Right ventricle myocardium inferior (tissue), 1 donor: ENCODE measurements around the gene UQCRH. TPM values are rescaled to one million over a fixed set of nuclear protein-coding genes. Genes with fewer than 3 reads are reported as not detected.

ENCODE experiments used
- ATAC-seq: fragments of 200-7000 bp; cut with Tn5 transposase; one replicate; pipeline ENCODE4 v1.9.1; 2020; ENCODE audit warnings: mild to moderate bottlenecking, moderate library complexity
- DNase-seq: peaks from one replicate; pipeline ENCODE4 v3.0.0; 2021; ENCODE audit errors: missing footprints
- intact Hi-C: fragments of 100-400 bp; cut with DNase I; formaldehyde crosslinking; loops from one replicate; pipeline ENCODE4 v1.11.0; 2022
- long read RNA-seq: library from polyadenylated mRNA; unstranded; transcript quantifications from one replicate; pipeline ENCODE4 v2.0.0, GENCODE V29; 2021
- total RNA-seq: library from RNA; stranded (reverse); fragmentation: NEBNext Ultra II Directional; extraction: Animal tissue kit (Norgen Biotek cat#: 25700); gene quantifications from one replicate; pipeline ENCODE4 v1.2.1, GENCODE V29; 2021
- donor health status: DM: no; HTN: yes; CAD: no; lungs with severe emphysema.

The UQCRH gene
- 1,208 TPM for total RNA-seq
- long read RNA-seq, transcript UQCRH-202 (2 exons, 621 nt): minor isoform, 10 of 323 reads
- long read RNA-seq, transcript UQCRH-201 (4 exons, 604 nt): major isoform, 276 of 323 reads
- long read RNA-seq, transcript UQCRH-205 (5 exons, 674 nt): minor isoform, 21 of 323 reads
- long read RNA-seq, partial matches to known transcripts: 4 of 323 reads
- long read RNA-seq, other reads (novel, unspliced or antisense): 11 of 323 reads

DNA sequence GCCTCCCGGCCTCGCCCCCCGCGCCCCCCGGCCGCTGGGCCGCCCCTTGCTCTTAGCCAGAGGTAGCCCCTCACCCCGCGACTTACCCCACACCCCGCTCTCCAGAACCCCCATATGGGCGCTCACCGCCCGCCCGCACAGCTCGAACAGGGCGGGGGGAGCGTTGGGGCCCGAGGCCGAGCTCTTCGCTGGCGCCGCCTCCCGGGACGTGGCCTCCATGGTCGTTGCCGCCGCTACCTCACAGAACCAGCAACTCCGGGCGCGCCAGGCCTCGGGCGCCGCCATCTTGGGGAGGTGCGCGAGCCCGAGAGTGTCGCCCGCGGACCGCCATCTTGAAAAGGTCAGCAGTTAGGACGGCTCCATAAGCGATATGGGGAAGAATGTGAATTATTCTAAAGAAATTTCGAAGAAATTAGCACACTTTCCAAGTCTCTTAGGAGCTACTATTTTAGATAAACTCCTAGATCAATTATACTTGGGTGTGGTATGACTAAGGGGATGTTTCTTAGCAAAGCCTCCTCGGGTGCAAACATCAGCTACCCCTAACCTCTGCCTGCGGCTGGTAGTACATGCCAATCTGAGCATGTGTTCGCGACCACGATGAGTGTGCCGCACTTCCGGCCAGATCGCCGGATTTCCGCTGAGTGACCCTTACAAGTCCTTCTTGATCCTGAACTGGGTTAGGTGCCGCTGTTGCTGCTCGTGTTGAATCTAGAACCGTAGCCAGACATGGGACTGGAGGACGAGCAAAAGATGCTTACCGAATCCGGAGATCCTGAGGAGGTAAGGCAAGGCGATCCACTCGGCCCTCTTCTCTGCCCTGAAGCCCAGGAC lies at the start of gene UQCRH, which contains the start of gene LRRC41:
Gene UQCRH (plus strand): TSS at position 661 of the 834 bp plus-strand sequence. CDS start 69 bp downstream, at position 730.
Gene LRRC41 (minus strand): TSS at position 579 of the 834 bp plus-strand sequence. CDS start 294 bp downstream, at position 285.
- ATAC-seq: peak; percentile 94
- intact Hi-C loops: loop anchor here (1.0 to 2.0 kb wide), 2 partner anchors 37 to 56 kb away; partner anchors contain the start of genes NSUN4 and RAD54L

DNA sequence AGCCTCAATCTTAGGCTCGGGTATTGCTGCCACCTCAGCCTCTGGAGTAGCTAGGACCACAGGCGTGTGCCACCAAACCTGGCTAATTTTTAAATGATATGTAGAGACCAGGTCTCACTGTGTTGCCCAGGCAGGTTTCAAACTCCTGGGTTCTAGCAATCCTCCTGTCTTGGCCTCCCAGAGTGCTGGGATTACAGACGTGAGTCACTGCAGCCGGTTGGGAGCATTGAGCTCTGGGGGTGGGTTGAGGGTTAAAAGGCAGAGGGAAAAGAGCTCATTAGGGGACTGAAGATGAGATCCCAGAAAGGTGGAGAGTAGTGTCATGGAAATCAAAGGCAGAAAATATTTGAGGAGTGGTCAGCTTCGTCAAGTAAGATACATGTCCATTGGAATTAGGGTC lies 48.8 kb upstream of the UQCRH start:
- intact Hi-C loops: no loop called here
- no peak for DNase-seq
- no peak for ATAC-seq

More for the DNA sequence above, at the start of gene UQCRH, which contains the start of gene LRRC41:
- peak; percentile 98 for DNase-seq

DNA sequence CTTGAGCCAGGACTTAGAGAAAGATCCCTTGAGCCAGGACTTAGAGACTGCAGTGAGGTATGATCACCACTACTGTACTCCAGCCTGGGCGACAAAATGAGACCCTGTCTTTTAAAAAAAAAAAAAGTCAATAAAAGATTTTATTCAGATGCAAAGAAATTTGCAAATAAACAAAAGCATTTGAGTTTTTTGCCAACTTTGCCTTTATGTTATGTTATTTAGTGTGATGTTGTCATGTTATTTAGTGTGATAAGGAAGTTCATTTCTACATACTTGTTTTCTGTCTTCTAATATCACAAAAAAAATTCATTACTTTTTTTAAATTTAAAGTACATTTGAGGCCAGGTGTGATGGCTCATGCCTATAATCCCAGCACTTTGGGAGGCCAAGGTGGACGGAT lies 47.0 kb upstream of the UQCRH start:
- intact Hi-C loops: no loop called here
- DNase-seq: no peak
- no peak for ATAC-seq

DNA sequence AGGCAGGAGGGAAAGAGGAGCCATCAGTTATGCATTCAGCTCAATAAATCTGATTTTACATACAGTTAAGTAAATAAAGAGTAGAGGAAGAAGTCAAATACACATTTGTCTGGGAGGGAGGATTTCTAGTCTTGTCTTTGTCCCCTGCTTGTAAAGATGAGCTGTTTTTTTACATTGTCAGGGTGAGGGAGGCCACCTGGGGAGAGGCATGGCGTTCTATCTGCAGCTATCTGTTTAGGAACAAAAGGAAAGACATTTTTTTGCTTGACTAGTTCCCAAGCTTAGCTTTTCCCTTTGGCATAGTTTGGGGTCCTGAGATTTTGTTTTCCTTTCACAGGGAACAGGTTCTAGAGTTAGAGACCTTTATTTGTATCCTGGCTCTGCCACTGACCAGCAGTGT lies 41.0 kb upstream of the UQCRH start:
- intact Hi-C loops: no loop called here
- no peak for DNase-seq
- ATAC-seq: no peak

DNA sequence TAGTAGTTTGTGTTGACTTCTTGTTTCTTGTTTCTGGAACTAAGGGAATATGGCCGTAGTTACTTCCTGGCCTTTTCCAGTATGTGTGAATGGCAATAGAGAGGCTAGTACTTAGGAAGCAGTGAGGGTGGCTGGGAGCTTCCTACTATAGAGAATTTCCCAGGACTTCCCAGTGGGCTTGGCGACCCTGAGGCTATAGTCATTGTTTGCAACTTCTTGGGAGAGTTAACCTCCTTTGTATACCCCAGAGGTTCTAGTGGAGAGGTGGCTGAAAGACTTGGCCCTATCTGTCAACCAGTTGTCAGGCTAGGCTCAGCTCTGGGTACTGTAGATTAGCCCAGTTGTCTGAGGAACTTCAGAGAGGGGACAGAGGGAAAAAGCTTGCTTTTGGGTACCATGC lies 40.4 kb upstream of the UQCRH start:
- ATAC-seq (no peak), DNase-seq (no peak)
- intact Hi-C loops: no loop called here

DNA sequence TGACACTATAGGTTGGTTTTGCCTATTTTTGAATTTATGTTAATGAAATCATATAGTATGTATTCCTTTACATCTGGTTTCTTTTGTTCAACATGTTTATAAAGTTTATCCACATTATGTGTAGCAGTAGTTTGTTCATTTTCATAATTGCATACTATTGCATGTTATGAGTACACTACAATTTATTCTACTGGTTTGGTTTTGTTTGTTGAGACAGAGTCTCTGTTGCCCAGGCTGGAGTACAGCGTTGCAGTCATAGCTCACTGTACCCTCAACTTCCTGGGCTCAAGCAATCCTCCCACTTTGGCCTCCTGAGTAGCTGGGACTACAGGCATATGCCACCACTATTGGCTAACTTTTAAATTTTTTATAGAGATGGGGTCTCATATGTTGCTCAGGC lies 34.9 kb upstream of the UQCRH start:
- ATAC-seq: no peak
- no peak for DNase-seq
- intact Hi-C loops: no loop called here

DNA sequence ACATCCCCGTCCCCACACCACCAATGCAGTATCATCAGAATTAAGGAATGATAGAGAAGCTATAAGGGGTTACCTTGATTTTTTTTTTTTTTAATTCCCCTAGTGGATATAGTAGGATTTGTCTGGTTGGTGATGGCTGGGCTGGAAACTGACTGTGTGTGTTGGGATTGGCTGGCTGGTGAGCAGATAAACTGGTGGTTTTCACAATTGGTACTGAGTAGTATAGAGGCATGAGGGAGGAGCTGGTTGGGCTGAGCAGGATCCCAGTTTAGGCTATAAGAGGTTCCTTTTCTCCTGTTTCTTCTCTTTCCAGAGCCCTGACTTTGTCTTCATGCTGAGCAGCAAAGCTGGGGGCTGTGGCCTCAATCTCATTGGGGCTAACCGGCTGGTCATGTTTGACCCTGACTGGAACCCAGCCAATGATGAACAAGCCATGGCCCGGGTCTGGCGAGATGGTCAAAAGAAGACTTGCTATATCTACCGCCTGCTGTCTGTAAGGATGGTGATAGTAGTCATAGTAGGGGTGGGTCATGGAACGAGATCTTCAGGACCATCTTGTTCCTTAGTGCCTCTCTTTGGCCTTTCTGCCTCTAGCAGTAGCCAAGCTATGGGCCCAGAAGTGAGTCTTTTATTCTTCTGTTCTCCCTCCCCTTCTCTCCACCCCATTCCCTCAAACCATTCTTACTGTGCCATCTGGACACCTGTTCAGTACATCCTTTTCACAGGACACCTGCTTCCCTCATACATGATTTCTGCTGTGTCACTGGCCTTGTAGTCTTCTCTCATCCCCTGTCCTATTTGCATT lies 29.1 kb upstream of the UQCRH start:
- DNase-seq (no peak), ATAC-seq (no peak)
- intact Hi-C loops: no loop called here

DNA sequence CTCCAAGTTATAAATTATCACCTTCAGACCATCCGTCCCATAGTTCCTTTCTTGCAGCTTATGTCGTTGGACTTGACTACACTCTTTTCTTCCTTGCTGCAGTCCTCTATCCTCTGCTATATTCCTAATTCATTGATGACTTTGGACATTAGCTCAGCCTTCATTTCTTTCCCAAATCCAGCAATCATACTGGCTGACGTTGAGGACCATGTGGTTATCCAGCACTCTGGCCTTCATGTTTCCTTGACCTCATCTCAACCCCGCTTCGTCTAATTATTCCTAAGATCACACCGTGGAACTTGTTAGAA lies 28.5 kb upstream of the UQCRH start:
- intact Hi-C loops: no loop called here
- ATAC-seq (no peak), DNase-seq (no peak)

DNA sequence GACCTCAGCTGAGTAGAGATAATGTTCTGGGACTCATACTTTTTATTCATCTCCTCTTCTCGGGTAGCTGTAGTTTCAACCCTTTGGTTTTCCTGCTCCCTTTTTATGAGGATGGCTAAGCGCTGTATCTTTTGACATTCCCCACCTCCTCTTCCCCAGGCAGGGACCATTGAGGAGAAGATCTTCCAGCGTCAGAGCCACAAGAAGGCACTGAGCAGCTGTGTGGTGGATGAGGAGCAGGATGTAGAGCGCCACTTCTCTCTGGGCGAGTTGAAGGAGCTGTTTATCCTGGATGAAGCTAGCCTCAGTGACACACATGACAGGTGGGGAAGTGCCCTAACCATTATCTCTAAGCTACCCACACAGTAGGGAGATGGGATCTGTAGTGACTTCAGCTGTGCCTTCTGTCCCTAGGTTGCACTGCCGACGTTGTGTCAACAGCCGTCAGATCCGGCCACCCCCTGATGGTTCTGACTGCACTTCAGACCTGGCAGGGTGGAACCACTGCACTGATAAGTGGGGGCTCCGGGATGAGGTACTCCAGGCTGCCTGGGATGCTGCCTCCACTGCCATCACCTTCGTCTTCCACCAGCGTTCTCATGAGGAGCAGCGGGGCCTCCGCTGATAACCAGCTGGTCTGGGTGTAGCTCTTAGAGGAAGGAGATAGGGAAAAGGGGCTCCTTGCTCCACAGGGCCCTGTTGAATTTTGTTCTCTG lies 25.7 kb upstream of the UQCRH start:
- intact Hi-C loops: no loop called here
- DNase-seq: no peak
- no peak for ATAC-seq

DNA sequence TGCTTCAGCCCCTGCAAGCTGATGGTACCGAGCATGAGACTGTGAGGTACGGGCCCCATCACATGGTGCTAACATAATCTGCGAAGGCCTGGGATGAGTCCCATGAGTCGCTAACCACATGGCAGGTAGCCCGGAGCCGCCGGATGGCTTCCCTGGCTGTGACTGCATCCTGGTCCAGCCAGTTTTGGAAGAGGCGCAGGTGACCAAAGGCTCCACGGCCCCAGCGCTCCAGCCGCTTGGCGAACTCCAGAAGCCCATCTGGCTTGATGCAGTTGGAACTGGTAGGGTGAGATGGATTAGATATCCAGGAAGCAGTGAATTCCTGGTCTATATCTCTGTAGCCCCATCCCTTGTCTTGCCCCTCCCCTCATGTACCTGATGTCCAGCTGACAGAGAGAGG lies 24.7 kb upstream of the UQCRH start:
- no peak for ATAC-seq
- intact Hi-C loops: no loop called here
- no peak for DNase-seq

DNA sequence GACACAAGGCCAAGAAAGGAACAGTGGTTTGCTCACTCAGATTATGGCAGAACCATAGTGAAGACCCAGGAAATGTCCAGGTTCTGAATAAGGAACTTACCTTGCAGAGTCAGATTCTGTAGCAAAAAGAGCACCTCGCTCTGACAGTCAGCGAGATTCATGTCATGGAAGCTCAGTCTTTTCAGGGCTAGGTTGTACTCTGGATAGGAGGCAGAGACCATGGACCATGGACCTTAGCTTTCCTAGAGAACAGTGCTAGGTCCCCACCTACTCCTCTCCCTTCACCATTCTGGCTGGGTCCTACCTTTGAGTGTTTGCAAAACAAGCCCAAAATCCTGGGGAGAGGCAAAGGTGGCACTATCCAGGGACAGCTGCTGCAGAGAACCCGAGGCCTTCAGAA lies 23.4 kb upstream of the UQCRH start:
- DNase-seq (no peak), ATAC-seq (no peak)
- intact Hi-C loops: no loop called here

DNA sequence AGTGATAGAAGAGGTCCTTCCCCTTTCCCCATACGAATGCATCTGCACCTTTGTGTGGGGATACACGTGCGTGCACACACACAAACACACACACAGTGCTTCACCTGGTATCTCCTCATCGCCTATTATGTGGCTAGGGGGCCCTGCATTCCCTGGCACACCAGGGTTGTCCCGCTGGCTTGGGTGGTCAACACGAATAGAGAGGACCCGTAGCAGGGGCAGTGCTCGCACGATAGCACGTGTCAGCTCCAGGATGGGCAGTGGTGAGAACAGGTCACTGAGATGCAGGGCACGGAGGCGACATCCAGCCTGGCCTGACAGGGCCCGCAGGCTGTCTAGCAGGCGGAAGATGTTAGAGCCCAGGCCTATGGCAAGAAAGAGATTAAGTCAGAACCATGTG lies 22.5 kb upstream of the UQCRH start:
- ATAC-seq: no peak
- intact Hi-C loops: no loop called here
- no peak for DNase-seq

DNA sequence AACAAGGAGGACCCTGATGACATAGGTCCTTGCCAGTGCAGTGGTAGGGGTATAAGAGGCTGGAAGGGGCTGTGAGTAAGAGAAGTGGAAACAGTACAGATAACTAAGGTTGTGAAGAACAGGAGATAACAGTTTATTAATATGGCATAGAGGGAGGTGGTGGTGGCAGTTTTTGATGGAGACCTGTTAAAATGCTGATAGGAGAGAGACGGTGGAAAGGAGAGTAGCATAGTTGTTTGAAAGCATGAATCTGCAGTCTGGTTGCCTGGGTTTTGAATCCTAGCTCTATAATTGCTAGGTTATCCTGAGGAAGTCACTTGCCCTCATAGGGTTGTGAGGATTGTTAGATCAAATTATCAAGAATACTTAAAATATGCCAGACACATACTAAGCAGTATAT lies 19.4 kb upstream of the UQCRH start:
- ATAC-seq: no peak
- no peak for DNase-seq
- intact Hi-C loops: no loop called here

DNA sequence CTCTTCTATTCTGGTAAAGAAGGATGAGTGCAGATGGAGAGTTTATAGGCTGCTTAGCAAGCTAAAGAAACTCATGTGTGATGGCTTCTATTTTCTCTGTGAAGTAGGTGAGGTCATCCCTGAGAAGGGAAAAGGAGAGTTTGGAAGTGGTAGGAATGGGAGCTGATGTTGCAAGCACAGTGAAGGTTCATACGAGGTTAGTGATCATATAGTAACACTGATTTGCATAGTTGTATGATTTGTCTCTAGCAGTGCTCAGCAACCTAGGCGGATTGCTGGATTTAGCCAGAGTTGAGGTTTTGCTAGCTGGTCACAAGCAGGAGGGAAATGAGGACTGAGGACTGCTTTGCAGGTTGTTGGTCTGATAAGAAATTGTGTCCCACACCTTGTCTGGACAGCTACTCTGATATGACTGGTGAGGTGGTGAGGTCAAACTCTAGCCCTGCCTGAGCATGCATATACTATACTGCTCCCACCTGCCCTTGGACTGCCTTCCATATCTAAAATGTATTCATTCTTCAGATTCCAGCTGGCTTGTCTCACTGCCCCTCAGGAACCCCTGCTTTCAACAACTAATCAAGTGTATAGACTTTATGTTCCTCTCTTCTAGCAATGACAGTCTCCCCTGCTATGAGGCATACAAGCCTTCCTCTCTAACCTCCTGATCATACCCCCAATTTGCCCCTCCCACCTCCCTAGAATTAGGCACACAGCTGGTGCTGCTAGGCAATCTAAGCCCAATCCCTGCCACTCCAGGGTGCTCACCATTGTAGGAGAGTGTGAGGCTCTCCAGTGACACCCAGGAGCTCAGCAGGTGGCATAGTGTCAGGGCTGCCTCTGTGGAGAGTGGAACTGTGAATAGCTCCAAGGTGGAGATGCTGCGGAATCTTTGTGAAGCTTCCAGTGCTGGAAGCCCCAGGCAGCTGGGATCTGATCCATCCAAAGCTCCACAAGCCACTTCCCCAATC lies 18.6 kb upstream of the UQCRH start:
- intact Hi-C loops: no loop called here
- DNase-seq: no peak
- ATAC-seq: no peak

DNA sequence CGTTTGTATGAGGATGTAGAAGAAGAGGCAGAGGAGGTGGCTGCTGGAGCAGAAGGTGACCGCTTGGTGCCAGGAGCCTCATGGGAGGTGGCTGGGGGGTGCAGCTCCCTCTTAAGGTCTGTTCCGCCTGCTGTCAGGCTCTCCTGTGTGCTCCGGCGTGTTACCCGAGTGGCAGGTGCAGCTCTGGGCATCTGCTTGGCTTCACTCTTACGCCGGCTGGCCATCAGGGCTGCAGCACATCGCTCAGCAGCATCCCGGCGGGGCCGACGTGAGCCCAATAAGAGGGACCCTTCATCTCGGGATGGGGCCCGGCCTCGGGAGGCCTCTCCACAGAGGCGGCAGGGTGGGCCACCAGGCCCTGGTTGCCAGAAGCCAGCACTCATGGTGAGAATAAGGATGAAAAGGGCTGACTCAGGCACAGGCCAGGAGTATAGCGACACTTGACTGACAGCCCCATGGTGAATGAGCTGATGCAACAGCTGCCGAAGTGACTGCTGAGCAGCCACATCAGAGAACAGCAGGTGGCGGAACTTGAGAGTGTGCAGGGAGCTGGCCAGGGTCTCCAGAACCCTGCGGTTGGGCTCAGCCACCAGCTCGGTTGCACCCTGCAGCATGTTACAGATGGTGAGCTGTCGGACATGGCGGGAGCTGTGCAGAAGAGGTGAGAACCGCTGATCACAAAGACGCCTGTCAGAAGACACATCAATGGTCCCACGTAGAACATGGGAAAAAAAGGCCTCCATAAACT lies 17.6 kb upstream of the UQCRH start:
- no peak for DNase-seq
- intact Hi-C loops: no loop called here
- ATAC-seq: no peak

DNA sequence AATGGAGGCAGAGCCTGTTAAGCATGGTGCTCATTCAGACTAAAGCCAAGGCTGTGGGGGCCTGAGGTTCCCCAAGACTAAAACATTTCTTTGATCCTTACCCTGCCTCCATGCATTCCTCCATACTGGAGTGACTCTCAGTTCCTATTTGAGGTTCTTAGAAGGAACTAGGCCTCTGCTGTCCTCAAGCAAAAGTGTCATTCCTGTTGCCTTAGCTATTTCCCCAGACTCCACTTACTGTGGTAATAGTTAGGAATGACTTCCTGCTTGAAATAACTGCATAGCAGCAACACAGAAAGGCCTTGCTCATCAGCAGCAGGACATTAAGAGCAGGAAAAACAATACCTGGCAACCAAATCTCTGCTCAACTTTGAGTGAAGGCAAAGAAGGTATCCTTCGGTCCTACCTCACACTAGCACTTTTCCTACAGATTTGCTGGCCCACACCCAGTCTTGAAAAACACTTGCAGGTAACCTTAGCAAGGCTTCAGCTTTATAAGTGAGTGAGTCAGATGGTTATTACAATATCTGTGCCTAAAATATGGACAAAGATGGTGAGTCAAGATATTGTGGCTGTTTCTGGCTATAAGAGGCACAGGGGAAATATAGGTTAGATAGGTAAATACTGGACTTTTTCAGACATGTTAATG lies 14.9 kb upstream of the UQCRH start:
- ATAC-seq: no peak
- intact Hi-C loops: no loop called here
- no peak for DNase-seq

DNA sequence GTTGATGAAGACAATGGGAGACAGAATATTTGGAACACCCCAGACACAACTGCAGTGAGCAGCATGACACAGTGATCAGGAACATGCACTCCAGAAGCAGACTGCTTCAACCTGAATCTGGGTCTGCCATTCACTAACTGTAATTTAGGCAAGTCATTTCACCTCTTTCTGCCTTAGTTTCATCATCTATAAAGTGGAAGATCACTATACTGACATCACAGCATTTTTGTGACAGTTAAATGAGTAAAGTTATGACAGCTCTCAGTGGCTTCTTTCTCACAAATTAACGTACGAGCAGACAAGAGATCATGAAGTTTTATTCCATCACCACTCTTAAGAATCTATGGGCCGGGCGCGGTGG lies 14.4 kb upstream of the UQCRH start:
- intact Hi-C loops: no loop called here
- ATAC-seq (no peak), DNase-seq (no peak)
